ENCODE results near the gene MYO1E.
"Not testable (repeated sequence)": the region's sequence is repeated elsewhere in the genome, so short reads cannot be mapped to it uniquely, and the experiment has no call there.

Gene MYO1E

GRCh38 chr15:59349680-59350420 is 22.8 kb downstream of the MYO1E start:
- FAIRE-seq: no peak

DNA sequence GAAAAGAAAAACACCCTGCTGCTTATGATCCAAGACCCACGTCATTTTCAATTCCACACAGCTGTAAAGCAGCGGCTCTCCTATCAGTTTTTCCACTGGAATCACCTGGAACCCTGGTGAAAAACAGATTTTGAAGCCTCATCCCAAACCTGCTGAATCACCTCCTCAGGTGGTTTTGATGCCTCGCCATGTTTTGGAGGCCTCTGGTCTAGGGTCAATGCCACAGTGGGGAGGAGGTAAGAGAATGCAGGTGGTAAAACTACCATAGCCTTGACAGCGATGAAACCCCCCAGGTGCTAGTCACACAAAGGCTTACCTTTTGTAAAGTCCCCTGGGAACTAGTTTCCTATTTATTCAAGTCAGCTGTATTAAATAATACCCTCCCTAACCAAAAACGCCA is 24.8 kb downstream of the MYO1E start:
- no peak for FAIRE-seq

- no peak for FAIRE-seq
Observed at GRCh38 chr15:59346951-59347350, 25.7 kb downstream of the MYO1E start.

GRCh38 chr15:59345326-59345725 is 27.3 kb downstream of the MYO1E start:
- FAIRE-seq: no peak

GRCh38 chr15:59344311-59344710 is 28.4 kb downstream of the MYO1E start:
- no peak for FAIRE-seq

- FAIRE-seq: no peak
Observed at GRCh38 chr15:59340325-59340724, 32.3 kb downstream of the MYO1E start.

GRCh38 chr15:59339252-59339672 is 33.4 kb downstream of the MYO1E start:
- no peak for FAIRE-seq

GRCh38 chr15:59338414-59338813 is 34.3 kb downstream of the MYO1E start:
- FAIRE-seq: no peak

DNA sequence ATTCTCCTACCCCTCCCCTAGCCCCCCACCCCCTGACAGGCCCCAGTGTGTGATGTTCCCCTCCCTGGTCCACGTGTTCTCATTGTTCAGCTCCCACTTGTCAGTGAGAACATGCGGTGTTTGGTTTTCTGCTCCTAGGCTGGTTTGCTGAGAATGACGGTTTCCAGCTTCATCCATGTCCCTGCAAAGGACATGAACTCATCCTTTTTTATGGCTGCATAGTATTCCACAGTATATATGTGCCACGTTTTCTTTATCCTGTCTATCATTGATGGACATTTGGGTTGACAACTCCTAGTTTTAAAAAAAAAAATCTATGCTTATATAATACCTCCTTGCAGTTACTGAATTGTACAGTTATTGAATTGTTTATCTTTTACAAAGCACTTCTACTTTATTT is 35.9 kb downstream of the MYO1E start:
- FAIRE-seq: not testable (repeated sequence)

- FAIRE-seq: no peak
Observed at GRCh38 chr15:59335207-59335786, 37.4 kb downstream of the MYO1E start.

GRCh38 chr15:59334076-59334415 is 38.6 kb downstream of the MYO1E start:
- FAIRE-seq: no peak

GRCh38 chr15:59333401-59334075 is 39.1 kb downstream of the MYO1E start:
- no peak for FAIRE-seq

- FAIRE-seq: no peak
Observed at GRCh38 chr15:59332009-59332408, 40.7 kb downstream of the MYO1E start.

GRCh38 chr15:59330649-59331048 is 42.0 kb downstream of the MYO1E start:
- no peak for FAIRE-seq

DNA sequence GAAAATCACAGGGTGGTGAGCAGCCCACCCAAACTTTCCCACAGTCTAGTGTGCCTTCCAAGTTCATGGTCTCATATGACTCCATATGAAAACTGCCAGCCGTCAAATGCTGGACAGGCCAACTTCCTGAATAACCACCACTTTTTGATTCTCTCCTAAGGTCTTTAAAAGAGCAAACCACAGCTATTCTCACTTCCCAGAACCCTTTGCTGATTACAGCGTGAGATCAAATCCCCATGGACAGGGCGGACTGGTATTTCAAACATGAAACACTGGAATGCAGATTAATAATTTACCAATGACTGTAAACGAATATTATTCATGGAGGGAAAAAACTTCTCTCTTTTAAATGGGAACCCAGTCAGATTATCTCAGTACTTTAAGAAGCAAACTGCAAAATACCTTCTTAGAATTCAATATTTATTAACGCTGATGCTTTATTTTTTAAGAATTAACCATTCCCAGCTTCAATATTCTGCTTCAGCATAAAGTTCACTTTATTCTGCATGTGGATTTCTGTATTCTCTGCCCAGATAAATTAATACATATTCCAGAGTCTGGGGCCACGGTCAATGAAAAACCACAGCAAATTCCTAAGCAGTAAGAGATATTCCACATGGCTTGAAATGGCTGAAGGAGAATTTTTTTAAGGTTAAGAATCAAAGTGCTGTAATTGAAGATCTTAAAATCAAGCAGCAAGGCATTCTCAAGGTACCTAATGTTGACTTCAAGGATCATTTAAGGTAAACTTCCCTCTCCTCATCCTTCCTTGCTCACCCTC is 42.9 kb downstream of the MYO1E start:
- FAIRE-seq: no peak

- FAIRE-seq: no peak
Observed at GRCh38 chr15:59329091-59329490, 43.6 kb downstream of the MYO1E start.

DNA sequence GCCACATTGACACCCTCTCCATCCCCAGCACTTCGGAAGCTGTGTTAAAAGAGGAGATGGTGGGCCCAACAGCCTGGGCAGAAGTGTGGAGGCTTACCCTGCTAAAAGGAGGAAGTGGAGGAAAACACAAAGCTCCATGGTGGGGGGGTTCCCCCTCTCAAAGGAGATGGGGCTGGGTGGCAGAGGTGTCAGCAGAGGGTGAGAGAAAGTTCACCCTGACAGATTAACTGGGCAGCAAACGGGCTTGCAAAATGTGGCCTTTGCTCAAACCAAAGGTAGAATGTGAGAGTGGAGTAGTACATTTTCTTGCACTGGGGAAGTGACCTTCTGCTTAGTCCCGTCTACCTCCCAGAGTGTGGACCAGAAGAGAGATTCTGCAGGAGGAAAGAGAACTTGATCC is 44.7 kb downstream of the MYO1E start:
- no peak for FAIRE-seq

DNA sequence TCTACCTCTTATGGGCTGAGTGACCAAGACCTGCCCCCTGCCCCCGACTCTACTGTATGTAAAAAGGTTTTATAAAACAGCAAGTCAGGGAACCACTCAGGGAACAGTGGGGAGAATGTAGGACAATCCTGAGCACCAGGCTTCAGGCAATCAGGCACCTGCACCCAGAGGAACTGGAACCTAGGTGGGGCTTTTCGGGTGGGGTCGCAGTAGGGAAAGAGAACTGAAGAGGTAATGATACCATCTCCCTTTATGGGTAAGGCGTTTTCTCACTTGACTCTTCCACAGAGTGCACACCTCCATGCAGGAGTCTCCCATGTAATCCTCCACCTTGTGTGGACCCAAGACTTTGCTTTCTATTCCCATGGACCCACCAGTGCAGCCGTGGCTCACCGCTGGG is 45.8 kb downstream of the MYO1E start:
- FAIRE-seq: no peak

DNA sequence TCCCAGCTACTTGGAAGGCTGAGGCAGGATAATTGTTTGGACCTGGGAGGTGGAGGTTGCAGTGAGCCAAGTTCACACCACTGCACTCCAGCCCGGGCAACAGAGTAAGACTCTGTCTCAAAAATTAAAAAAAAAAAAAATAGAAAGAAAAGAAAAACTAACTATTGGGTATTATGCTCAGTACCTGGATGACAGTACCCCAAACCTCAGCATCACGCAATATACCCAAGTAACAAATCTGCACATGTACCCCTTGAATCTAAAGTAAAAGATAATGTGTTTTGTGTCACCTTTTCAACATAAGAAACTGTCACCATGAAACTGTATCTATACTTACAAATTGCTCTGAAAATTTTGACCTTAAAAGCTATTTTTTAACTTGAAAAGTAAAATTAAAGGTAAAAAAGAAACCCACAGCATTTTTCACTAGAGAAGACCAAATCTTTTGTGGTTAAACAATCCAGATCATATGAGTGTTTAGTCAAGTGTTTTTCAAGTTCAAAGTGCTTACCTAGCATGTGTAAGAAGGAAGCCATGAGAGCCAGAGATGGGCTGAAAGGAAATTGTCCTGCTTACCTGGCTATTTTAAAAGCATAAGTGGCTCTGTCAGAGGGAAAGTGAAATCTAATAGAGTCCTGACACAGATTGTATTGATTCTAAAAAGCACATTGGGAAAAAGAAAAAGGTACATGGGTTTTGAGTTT is 50.5 kb downstream of the MYO1E start:
- FAIRE-seq: no peak

GRCh38 chr15:59321000-59321689 is 51.5 kb downstream of the MYO1E start:
- FAIRE-seq: no peak

DNA sequence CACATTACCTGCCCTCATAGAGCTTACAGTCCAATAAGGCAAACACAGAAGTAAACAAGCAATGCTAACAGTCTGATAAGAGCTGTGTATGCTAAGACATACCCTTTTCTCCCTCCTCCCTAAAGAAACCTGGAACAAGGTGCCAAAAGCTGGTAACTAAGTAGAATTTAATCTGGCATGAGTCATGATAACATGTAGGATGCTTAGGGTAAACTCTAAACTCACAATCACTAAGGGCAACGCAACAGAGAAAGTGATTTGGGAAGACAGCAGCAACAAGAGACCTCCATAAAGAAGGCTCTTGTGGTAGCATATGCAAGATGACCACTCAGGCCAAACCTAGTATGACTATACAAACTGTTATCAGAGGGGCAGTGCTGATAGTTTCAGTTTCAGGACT is 55.5 kb downstream of the MYO1E start:
- FAIRE-seq: no peak

DNA sequence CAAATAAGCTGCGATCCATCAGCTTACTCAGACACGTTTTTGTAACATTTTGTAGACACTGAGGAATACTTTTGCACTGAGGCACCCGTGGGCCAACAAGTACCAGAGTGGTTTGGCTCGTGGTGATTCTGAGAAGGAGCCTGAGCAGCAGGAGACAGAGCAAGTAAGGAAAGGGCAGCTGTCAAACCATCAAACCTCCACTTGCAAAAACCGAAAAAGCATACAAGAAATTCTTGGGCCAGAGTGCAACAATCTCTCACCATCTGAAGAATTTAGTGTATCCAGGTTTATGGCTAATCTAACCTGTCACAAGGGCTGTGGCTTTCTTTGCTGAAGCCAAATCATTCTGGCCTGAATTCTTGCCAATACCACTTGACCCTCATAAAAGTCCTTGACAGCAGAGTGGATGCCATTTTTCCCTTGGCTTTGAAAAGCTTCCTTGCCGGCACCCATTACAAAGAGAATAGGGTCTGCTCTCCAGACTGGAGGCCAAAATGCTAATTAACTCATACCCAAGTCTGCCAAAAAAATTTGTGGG is 56.7 kb downstream of the MYO1E start:
- no peak for FAIRE-seq

All from colon (tissue), 2 donors.